Mesenchymal stem cell (in vitro differentiated cells and primary cell): ENCODE data around the gene GOLPH3.
"Not testable (repeated sequence)": the region's sequence is repeated elsewhere in the genome, so short reads cannot be mapped to it uniquely, and the experiment has no call there.

ENCODE experiments used
- DNase-seq: peaks from one replicate; pipeline ENCODE4 v3.0.0-alpha.2; 2013
- H2AFZ ChIP-seq: one replicate; pipeline ENCODE4 v1.6.1; 2013; ENCODE audit warnings: low read depth, mild to moderate bottlenecking, control low read depth, inconsistent platforms, low read length, moderate library complexity
- H2AK5ac ChIP-seq: 2 replicates; pipeline ENCODE4 v1.6.1; 2013; ENCODE audit warnings: low read length, moderate library complexity, mild to moderate bottlenecking, inconsistent platforms; ENCODE audit not compliant: severe bottlenecking
- H2BK120ac ChIP-seq: one replicate; pipeline ENCODE4 v1.6.1; 2013; ENCODE audit warnings: low read depth, mild to moderate bottlenecking, inconsistent platforms, low read length, moderate library complexity
- H2BK12ac ChIP-seq, 2 experiments: one replicate each; pipeline ENCODE4 v1.6.1; 2013; ENCODE audit warnings: inconsistent platforms in 2 of 2, low read length in 2 of 2, mild to moderate bottlenecking in 2 of 2, moderate library complexity in 2 of 2, control low read depth in 1 of 2
- H2BK15ac ChIP-seq: one replicate; pipeline ENCODE4 v1.6.1; 2013; ENCODE audit warnings: mild to moderate bottlenecking, low read depth, inconsistent platforms; ENCODE audit not compliant: poor library complexity, severe bottlenecking
- H2BK5ac ChIP-seq: 2 replicates; pipeline ENCODE4 v1.6.1; 2013; ENCODE audit warnings: low read depth, mild to moderate bottlenecking, low read length, control low read depth, inconsistent platforms; ENCODE audit not compliant: poor library complexity, severe bottlenecking
- H3K14ac ChIP-seq, 2 experiments: one replicate each; pipeline ENCODE4 v1.6.1; 2013; ENCODE audit warnings: inconsistent platforms in 2 of 2, low read length in 2 of 2, control low read depth in 1 of 2, mild to moderate bottlenecking in 1 of 2, moderate library complexity in 1 of 2
- H3K18ac ChIP-seq, 2 experiments: one replicate each; pipeline ENCODE4 v1.6.1; 2013; ENCODE audit warnings: inconsistent platforms in 2 of 2, low read length in 2 of 2, control low read depth in 1 of 2, low read depth in 1 of 2, mild to moderate bottlenecking in 1 of 2
- H3K23ac ChIP-seq, 2 experiments: one replicate each; pipeline ENCODE4 v1.6.1; 2013; ENCODE audit warnings: inconsistent platforms in 2 of 2, low read length in 2 of 2, mild to moderate bottlenecking in 2 of 2, moderate library complexity in 2 of 2, control low read depth in 1 of 2
- H3K27ac ChIP-seq: 2 replicates; pipeline ENCODE4 v1.5.1; 2013; ENCODE audit warnings: mild to moderate bottlenecking, moderate library complexity, low read length, control low read depth, inconsistent platforms; ENCODE audit not compliant: poor library complexity, severe bottlenecking
- H3K27me3 ChIP-seq, 2 experiments: 2 replicates each; pipeline versions ENCODE4 v1.6.1 to v1.7.0; 2013; ENCODE audit warnings: low read length in 2 of 2, mild to moderate bottlenecking in 2 of 2, moderate library complexity in 2 of 2, control low read depth in 1 of 2, inconsistent platforms in 1 of 2; ENCODE audit not compliant: control insufficient read depth in 1 of 2, insufficient read depth in 1 of 2
- H3K36me3 ChIP-seq, 2 experiments: 2 replicates each; pipeline versions ENCODE4 v1.6.1 to v1.7.0; 2013; ENCODE audit warnings: low read length in 2 of 2, control low read depth in 1 of 2, inconsistent platforms in 1 of 2, low read depth in 1 of 2, mild to moderate bottlenecking in 1 of 2; ENCODE audit not compliant: insufficient read depth in 2 of 2, control insufficient read depth in 1 of 2
- H3K4ac ChIP-seq, 2 experiments: one replicate each; pipeline ENCODE4 v1.6.1; 2013; ENCODE audit warnings: inconsistent platforms in 2 of 2, low read length in 2 of 2, mild to moderate bottlenecking in 2 of 2, moderate library complexity in 2 of 2, control low read depth in 1 of 2, low read depth in 1 of 2
- H3K4me1 ChIP-seq: 2 replicates; pipeline ENCODE4 v1.6.1; 2013; ENCODE audit warnings: low read depth, low read length, control low read depth; ENCODE audit not compliant: control insufficient read depth, insufficient read depth
- H3K4me2 ChIP-seq: 2 replicates; pipeline ENCODE4 v1.6.1; 2013; ENCODE audit warnings: low read length, mild to moderate bottlenecking, inconsistent platforms; ENCODE audit not compliant: poor library complexity, severe bottlenecking
- H3K4me3 ChIP-seq, 2 experiments: 2 replicates each; pipeline versions ENCODE4 v1.5.1 to v1.7.0; 2013; ENCODE audit warnings: low read length in 2 of 2, mild to moderate bottlenecking in 2 of 2, control low read depth in 1 of 2, low read depth in 1 of 2; ENCODE audit not compliant: insufficient read depth in 1 of 2
- H3K79me1 ChIP-seq: replicated peaks from 2 replicates; pipeline ENCODE4 v1.6.1; 2013; ENCODE audit warnings: mild to moderate bottlenecking, control low read depth, low read length, inconsistent platforms; ENCODE audit not compliant: poor library complexity, severe bottlenecking
- H3K9ac ChIP-seq: 2 replicates; pipeline ENCODE4 v1.7.0; 2013; ENCODE audit warnings: mild to moderate bottlenecking, low read length, moderate library complexity
- H3K9me3 ChIP-seq: 2 replicates; pipeline ENCODE4 v1.7.0; 2013; ENCODE audit warnings: mild to moderate bottlenecking, low read length; ENCODE audit not compliant: control insufficient read depth
- H4K8ac ChIP-seq: one replicate; pipeline ENCODE4 v1.6.1; 2013; ENCODE audit warnings: inconsistent platforms, mild to moderate bottlenecking, low read length, moderate library complexity
- H4K91ac ChIP-seq: one replicate; pipeline ENCODE4 v1.6.1; 2013; ENCODE audit warnings: mild to moderate bottlenecking, low read length, inconsistent platforms
- WGBS: methylation state at CpG from one replicate; pipeline ENCODE4 v1.1.7; 2013; ENCODE audit warnings: mixed read lengths; 5-methylcytosine and 5-hydroxymethylcytosine counted together

GOLPH3 gene

DNA sequence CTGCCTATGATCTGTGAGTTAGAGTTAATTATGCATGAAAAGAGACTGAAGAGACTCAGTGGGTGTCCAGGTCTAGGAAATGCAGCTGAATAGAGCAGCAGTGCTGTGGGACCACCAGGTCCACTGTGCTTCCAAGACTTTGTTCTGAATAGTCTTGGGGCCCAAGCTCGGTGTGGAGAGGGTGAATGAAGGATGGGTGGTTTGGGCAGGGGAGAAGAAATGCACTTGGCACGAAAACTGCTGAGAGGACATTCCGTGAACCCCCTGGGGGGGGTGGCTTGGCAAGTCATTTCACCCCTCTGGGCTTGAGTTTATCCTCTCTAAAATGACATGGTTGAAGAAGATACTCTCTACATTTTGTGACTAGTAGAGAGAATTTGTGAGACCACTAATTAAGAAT, 36.0 kb upstream of the GOLPH3 start:
- Histone ChIP-seq H4K91ac (no peak overlapping the region), H3K4me3 (no peak overlapping the region), H3K23ac (no peak overlapping the region), H2AK5ac (no peak overlapping the region), H2BK12ac (no peak overlapping the region), H3K9me3 (no peaks in the 10 kb centered on the region), H2BK15ac (no peak overlapping the region), H3K27ac (no peak overlapping the region), H3K9ac (no peak overlapping the region), H2BK120ac (no peak overlapping the region), H3K79me1 (no peaks in the 10 kb centered on the region), H3K36me3 (no peaks in the 10 kb centered on the region), H4K8ac (no peak overlapping the region), H2BK5ac (no peak overlapping the region), H3K4me1 (peaks cover 2% of the 10 kb centered on the region), H2AFZ (no peak overlapping the region), H3K14ac (no peak overlapping the region), H3K18ac (no peak overlapping the region), H3K4ac (no peak overlapping the region), H3K27me3 (no peaks in the 10 kb centered on the region), H3K4me2 (no peak overlapping the region)
- 92% methylated on average over 3 of the region's 3 CpGs for WGBS
- no peak for DNase-seq

DNA sequence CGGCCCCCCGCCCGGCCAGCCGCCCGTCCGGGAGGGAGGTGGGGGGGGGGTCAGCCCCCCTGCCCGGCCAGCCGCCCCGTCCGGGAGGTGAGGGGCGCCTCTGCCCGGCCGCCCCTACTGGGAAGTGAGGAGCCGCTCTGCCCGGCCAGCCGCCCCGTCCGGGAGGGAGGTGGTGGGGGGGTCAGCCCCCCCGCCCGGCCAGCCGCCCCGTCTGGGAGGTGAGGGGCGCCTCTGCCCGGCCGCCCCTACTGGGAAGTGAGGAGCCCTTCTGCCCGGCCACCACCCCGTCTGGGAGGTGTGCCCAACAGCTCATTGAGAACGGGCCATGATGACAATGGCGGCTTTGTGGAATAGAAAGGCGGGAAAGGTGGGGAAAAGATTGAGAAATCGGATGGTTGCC, 34.7 kb upstream of the GOLPH3 start:
- H3K18ac ChIP-seq, H3K4me2 ChIP-seq, H2BK15ac ChIP-seq, H4K91ac ChIP-seq, H3K4me3 ChIP-seq, H3K27ac ChIP-seq, H3K4me1 ChIP-seq, H3K4ac ChIP-seq, H3K79me1 ChIP-seq, H3K36me3 ChIP-seq, H3K14ac ChIP-seq, H2BK5ac ChIP-seq, H3K27me3 ChIP-seq, H2BK12ac ChIP-seq, H3K9ac ChIP-seq, H3K23ac ChIP-seq, H2BK120ac ChIP-seq, H2AFZ ChIP-seq, H3K9me3 ChIP-seq, DNase-seq, H2AK5ac ChIP-seq, H4K8ac ChIP-seq: not testable (repeated sequence)
- 100% methylated on average over 1 of the region's 31 CpGs for whole genome bisulfite sequencing

DNA sequence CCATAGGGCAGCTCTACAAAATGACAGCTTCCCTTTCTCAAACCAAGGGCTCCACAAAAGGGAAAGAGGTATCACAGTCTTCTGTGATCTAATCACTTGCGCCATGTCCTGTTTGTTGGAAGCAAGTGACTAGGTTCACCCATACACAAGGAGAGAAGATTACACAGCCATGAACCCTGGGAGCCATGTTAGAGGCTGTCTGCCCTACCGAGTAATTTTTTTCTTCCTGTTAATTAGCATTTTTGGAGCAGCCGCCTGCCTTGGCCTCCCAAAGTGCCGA, 33.2 kb upstream of the GOLPH3 start:
- no peak for DNase-seq
- H3K4me3 ChIP-seq, result no peak overlapping the region
- no peak overlapping the region for H3K27ac ChIP-seq
- no peak overlapping the region for H2BK120ac ChIP-seq
- H3K9ac ChIP-seq, result no peak overlapping the region
- peak overlapping the region; percentile 49 for H4K8ac ChIP-seq
- no peak overlapping the region for H3K4me2 ChIP-seq
- H2AK5ac ChIP-seq, result no peak overlapping the region
- H2BK12ac ChIP-seq, result no peak overlapping the region
- no peak overlapping the region for H3K18ac ChIP-seq
- no peak overlapping the region for H2AFZ ChIP-seq
- H3K79me1 ChIP-seq, result no peaks in the 10 kb centered on the region
- no peak overlapping the region for H3K23ac ChIP-seq
- no peak overlapping the region for H3K4ac ChIP-seq
- peaks cover 2% of the 10 kb centered on the region for H3K4me1 ChIP-seq
- no peak overlapping the region for H2BK15ac ChIP-seq
- H4K91ac ChIP-seq, result no peak overlapping the region
- H3K27me3 ChIP-seq, result peaks cover 0 to 4% of the 10 kb centered on the region in 2 experiments
- H2BK5ac ChIP-seq, result no peak overlapping the region
- WGBS, result 91% methylated on average over 4 of the region's 4 CpGs
- H3K9me3 ChIP-seq, result no peaks in the 10 kb centered on the region
- no peaks in the 10 kb centered on the region for H3K36me3 ChIP-seq
- no peak overlapping the region for H3K14ac ChIP-seq

DNA sequence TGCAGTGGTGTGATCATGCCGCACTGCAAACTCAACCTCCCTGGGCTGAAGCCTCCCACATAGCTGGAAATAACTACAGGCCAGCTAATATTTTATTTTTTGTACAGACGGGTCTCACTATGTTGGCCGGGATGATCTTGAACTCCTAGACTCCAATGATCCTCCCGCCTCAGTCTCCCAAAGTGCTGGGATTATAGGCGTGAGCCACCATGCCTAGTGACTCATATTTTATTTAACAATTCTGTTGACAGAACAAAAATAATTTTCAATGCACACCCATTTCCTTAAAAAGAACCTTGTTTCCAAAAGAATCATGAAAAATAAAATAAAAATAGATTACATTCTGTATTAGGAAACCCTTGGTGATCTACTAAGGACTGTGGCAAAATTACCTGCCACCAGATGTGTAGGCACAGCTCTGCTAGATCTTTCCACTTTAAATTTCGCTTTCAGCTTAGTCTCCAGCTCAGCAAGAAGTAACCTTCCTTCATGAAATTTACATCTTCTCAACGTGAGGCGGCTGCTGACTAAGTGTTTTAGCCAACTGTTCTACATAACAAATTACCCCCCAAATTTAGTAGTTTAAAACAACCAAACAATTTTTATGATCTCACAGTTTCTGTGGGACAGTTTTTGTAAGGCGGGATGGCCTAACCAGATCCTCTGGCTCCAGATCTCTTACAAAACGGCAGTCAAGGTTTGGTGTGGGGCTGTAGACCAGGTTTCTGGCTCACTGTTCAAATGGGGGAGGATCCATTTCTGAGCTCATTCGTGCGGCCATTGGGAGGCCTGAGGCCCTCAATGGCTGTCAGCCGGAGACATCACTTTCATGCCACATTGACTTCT, 32.6 kb upstream of the GOLPH3 start:
- Histone ChIP-seq H2AK5ac (no peak overlapping the region), H3K9me3 (no peaks in the 10 kb centered on the region), H3K79me1 (no peaks in the 10 kb centered on the region), H3K36me3 (no peaks in the 10 kb centered on the region), H2BK120ac (no peak overlapping the region), H3K4ac (no peak overlapping the region), H3K9ac (no peak overlapping the region), H2BK5ac (no peak overlapping the region), H3K4me1 (peaks cover 2% of the 10 kb centered on the region), H3K27me3 (peaks cover 0 to 4% of the 10 kb centered on the region in 2 experiments), H3K27ac (no peak overlapping the region), H3K18ac (no peak overlapping the region), H2AFZ (no peak overlapping the region), H2BK15ac (no peak overlapping the region), H4K8ac (no peak overlapping the region), H3K14ac (no peak overlapping the region), H3K23ac (no peak overlapping the region), H3K4me3 (no peak overlapping the region), H2BK12ac (no peak overlapping the region), H3K4me2 (no peak overlapping the region), H4K91ac (no peak overlapping the region)
- 92% methylated on average over 13 of the region's 13 CpGs for WGBS
- no peak for DNase-seq
